Measurements from ENCODE around the gene PROKR1.

- TF ChIP-seq YY1 (IDR thresholded peaks at IDR 0.05; ENCODE audit: insufficient read depth, insufficient read length) (no peak), ZNF274 (IDR thresholded peaks at IDR 0.05; ENCODE audit: low read depth, low read length) (no peak)
These were observed 2.1 kb downstream of the PROKR1 start for GRCh38 chr2:68645523-68645922.

All from NT2/D1 (cell line).